Right lobe of liver (tissue), 6 donors: Measurements from ENCODE around the gene EPN1. TPM values are rescaled to one million over a fixed set of nuclear protein-coding genes. Genes with fewer than 3 reads are reported as not detected.
A peak's percentile ranks its signal among the peaks of the same experiment; 100 is the strongest.

ENCODE experiments used
- ATAC-seq, 4 donors: fragments of 200-7000 bp; cut with Tn5 transposase; one replicate each; pipeline ENCODE4 v1.9.1; 2020; ENCODE audit warnings: mild to moderate bottlenecking in 4 of 4, moderate library complexity in 4 of 4
- DNase-seq, 3 donors: peaks; one replicate each; pipeline ENCODE4 v3.0.0-alpha.2; 2020
- H3K27ac ChIP-seq, 3 donors: fragments of 200-600 bp; one replicate each; pipeline ENCODE4 v1.8.0; 2022
- H3K27me3 ChIP-seq, 2 donors: fragments of 200-600 bp; one replicate each; pipeline ENCODE4 v1.8.0; 2022
- H3K36me3 ChIP-seq, 4 donors: fragments of 200-600 bp; sonication (generic) in 1 of 4; one replicate each; pipeline versions ENCODE4 v1.5.1 to v1.8.0; 2017 to 2022; ENCODE audit warnings: control low read depth in 1 of 4
- H3K4me1 ChIP-seq, 4 donors: fragments of 200-600 bp; sonication (generic) in 1 of 4; one replicate each; pipeline versions ENCODE4 v1.5.1 to v1.8.0; 2017 to 2022; ENCODE audit warnings: control low read depth in 1 of 4
- H3K4me3 ChIP-seq, 3 donors: fragments of 200-600 bp; one replicate each; pipeline ENCODE4 v1.8.0; 2022
- H3K9me3 ChIP-seq, 4 donors: fragments of 200-600 bp; sonication (generic) in 1 of 4; one replicate each; pipeline versions ENCODE4 v1.5.1 to v1.8.0; 2017 to 2022; ENCODE audit warnings: control low read depth in 1 of 4
- POLR2A ChIP-seq: fragments of 450-650 bp; IDR thresholded peaks from one replicate; pipeline ENCODE4 v1.6.1; 2017; ENCODE audit warnings: antibody characterized with exemption, mild to moderate bottlenecking
- WGBS: methylation state at CpG from one replicate; pipeline ENCODE4 v1.1.6; 2018; ENCODE audit warnings: low coverage, low lambda C conversion rate; ENCODE audit not compliant: insufficient coverage; ENCODE audit errors: missing lambda C conversion rate; 5-methylcytosine and 5-hydroxymethylcytosine counted together
- intact Hi-C, 2 donors: fragments of 100-400 bp; cut with DNase I; formaldehyde crosslinking; loops; one replicate each; pipeline versions ENCODE4 v1.11.2 to v1.14.1; 2022
- long read RNA-seq: library from polyadenylated mRNA; unstranded; transcript quantifications from one replicate; pipeline ENCODE4 v2.0.0, GENCODE V29; 2019
- total RNA-seq, 6 experiments: library from RNA; depleted of rRNA in 2 of 6; stranded (reverse); fragments of >200 nt in 2 of 6; fragmentation: NEBNext Ultra II Directional in 3 of 6; extraction: Animal tissue kit (Norgen Biotek cat#: 25700) in 3 of 6; gene quantifications; one replicate each; pipeline versions ENCODE4 v1.1.0 to v1.2.4, GENCODE V29; 2016 to 2023
- TF ChIP-seq, protein P1 (sequence below), 4 donors: fragments of 200-600 bp in 3 of 4; fragments of 450-650 bp in 1 of 4; IDR thresholded peaks; one replicate each; pipeline versions ENCODE4 v1.5.1 to v1.8.0; 2016 to 2022; ENCODE audit warnings: antibody characterized with exemption in 4 of 4, mild to moderate bottlenecking in 2 of 4
- donor health status: DM: no; HTN: yes; CAD: no.
- donor health status: DM: no; HTN: no; CAD: no.
- donor health status: DM: no; HTN: no; CAD: no.
- donor health status: DM: no; HTN: yes; CAD: no.
- donor health status: DM: no; HTN: yes; CAD: no.

Gene EPN1
- total RNA-seq: 100 to 1,000 TPM in 5 of 6 experiments, 10 to 100 TPM in 1; 88.9 to 162 (median 107) TPM
- long read RNA-seq, partial matches to known transcripts: 2 of 2 reads
- long read RNA-seq, other reads (novel, unspliced or antisense): 0 of 2 reads

DNA sequence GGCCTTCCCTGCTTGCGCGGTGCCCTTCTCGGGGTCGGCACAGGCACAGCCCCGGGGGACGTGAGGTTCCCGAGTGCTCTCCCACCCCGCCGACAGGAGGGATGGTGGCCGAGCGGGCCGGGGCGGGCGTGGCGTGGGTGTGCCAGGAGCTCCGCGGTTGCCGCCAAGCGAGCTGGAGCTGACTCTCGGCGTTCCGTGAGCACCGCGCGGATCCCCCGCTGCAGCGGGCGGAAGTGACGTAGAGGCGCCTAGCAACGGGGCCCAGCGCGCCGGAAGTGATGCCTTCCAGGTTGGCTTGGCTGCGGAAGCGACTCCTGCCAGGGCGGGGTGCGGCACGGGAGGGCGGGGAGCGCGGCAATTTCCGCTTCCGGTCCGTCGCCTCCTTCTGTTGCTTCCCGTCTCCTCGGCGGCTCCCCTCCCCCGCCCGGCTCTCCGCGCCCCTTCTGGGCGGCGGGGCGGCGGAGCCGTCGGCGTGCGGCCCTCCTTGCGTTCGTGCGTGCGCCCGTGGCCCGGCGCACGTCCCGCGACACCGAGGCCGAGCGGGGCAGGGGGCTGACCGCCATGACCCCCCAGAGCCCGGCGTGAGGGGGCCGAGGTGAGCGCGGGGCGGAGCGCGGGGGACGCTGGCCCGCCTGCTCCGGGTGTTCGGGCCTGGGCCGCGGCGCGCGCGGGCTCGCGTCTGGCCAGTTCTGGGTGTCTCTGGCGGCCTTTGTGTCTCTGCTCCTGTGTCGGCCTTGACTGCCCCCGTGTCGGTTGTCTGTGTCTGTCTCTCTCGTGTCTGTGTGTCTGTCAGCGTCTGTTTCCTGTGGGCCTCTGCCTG is at the start of gene EPN1:
Gene EPN1 (plus strand): TSS at position 386 of the 820 bp plus-strand sequence. CDS start 3,402 bp downstream, outside the sequence.
- peak; percentile 98 for DNase-seq
- intact Hi-C loops: no loop called here
- H3K27ac ChIP-seq: peak within 1 kb of the TSS; percentile 77 to 87 (median 85)
- H3K4me3 ChIP-seq: peak within 1 kb of the TSS; percentile 64 to 97 (median 83)
- WGBS: under 1% methylated on average over 16 of the region's 101 CpGs
- H3K36me3 ChIP-seq: peaks cover under 1 to 33% (median 11%) of the 10 kb centered on the region in 4 donors
- no peaks in the 10 kb centered on the region for H3K27me3 ChIP-seq
- ATAC-seq: peak; percentile 86 to 91 (median 88)
- TF ChIP-seq, protein P1, sequence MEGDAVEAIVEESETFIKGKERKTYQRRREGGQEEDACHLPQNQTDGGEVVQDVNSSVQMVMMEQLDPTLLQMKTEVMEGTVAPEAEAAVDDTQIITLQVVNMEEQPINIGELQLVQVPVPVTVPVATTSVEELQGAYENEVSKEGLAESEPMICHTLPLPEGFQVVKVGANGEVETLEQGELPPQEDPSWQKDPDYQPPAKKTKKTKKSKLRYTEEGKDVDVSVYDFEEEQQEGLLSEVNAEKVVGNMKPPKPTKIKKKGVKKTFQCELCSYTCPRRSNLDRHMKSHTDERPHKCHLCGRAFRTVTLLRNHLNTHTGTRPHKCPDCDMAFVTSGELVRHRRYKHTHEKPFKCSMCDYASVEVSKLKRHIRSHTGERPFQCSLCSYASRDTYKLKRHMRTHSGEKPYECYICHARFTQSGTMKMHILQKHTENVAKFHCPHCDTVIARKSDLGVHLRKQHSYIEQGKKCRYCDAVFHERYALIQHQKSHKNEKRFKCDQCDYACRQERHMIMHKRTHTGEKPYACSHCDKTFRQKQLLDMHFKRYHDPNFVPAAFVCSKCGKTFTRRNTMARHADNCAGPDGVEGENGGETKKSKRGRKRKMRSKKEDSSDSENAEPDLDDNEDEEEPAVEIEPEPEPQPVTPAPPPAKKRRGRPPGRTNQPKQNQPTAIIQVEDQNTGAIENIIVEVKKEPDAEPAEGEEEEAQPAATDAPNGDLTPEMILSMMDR (IDR thresholded peaks at IDR 0.05): no peak
- peak; percentile 54 for TF ChIP-seq POLR2A
- H3K4me1 ChIP-seq: peaks cover 0 to 42% (median 26%) of the 10 kb centered on the region in 4 donors
- H3K9me3 ChIP-seq: no peaks in the 10 kb centered on the region

DNA sequence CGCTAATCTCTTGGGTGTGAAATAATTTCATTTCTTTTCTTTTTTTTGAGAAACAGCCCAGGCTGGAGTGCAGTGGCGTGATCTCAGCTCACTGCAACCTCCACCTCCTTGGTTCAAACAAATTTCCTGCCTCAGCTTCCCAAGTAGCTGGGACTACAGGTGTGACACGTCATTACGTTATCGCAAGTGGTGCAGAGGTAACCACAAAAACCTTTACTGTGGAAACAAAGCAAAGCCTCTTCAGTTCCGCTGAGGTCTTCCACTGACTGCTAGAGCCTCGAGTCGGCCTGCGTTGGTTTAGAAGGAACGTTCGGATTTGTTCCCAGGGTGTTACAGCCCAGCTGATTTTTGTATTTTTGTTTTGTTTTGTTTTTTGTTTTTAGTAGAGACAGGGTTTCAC is 48.7 kb upstream of the EPN1 start:
- 80% methylated on average over 5 of the region's 11 CpGs for WGBS
- DNase-seq: no peak
- TF ChIP-seq, protein P1 (IDR thresholded peaks at IDR 0.05): no peak
- TF ChIP-seq POLR2A: no peak
- no peaks in the 10 kb centered on the region for H3K27me3 ChIP-seq
- no peaks in the 10 kb centered on the region for H3K36me3 ChIP-seq
- intact Hi-C loops: no loop called here
- H3K4me3 ChIP-seq: no peak overlapping the region
- no peak for ATAC-seq
- H3K9me3 ChIP-seq: no peaks in the 10 kb centered on the region
- peaks cover 0 to 11% (median 0%) of the 10 kb centered on the region in 4 donors for H3K4me1 ChIP-seq
- H3K27ac ChIP-seq: no peak overlapping the region

DNA sequence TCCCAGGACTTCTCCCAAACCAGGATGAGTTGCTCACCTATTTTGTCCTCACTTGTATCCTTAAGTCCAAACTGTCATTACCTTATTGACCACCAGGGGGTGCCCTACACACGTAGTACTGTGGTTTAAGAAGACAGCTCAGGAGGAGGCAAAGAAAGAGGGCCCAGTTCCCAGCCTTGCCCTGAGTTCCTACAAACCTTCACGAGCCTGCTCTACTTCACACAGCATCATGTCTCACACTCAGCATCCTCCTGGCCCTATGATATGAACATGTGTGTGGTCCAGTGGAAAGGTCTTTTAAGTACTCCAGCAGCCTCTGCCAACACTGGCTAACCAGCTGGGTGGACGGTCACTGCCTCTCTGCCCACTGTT is 42.6 kb upstream of the EPN1 start:
- no peak for TF ChIP-seq POLR2A
- TF ChIP-seq, protein P1 (IDR thresholded peaks at IDR 0.05): peak; percentile 84 to 93 (median 86)
- 0% methylated on average over 2 of the region's 3 CpGs for WGBS
- Histone ChIP-seq H3K4me1 (peaks cover 0 to 26% (median 13%) of the 10 kb centered on the region in 4 donors), H3K27ac (no peak overlapping the region), H3K36me3 (no peaks in the 10 kb centered on the region), H3K4me3 (no peak overlapping the region), H3K27me3 (no peaks in the 10 kb centered on the region), H3K9me3 (no peaks in the 10 kb centered on the region)
- intact Hi-C loops: loop anchor here in 1 of 2 donors (5.0 kb wide), 1 partner anchor 115 kb away; no protein-coding TSS in a partner anchor
- peak; percentile 69 to 82 (median 78) for ATAC-seq
- peak in 1 of 3 donors; percentile 88 for DNase-seq

DNA sequence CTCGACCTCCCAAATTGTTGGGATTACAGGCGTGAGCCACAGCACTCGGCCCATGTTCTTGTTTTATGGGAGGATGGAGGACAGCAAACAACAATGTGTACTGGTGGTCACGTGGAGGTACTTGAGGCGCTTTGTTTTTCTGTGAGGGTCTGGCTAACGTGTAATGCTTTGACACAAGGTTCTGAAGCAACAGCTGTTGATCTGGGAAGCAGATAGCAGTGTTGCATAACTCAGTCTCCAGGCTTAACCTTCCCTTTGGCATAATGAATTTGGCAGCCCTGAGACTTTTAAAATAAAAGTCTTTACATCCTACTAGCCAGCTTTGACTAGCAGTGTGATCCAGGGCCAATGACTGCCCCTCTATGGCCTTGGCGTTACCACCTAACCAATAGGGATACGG is 41.2 kb upstream of the EPN1 start:
- H3K9me3 ChIP-seq: no peaks in the 10 kb centered on the region
- H3K4me1 ChIP-seq: peaks cover 0 to 26% (median 13%) of the 10 kb centered on the region in 4 donors
- H3K27me3 ChIP-seq: no peaks in the 10 kb centered on the region
- no peak overlapping the region for H3K4me3 ChIP-seq
- peak overlapping the region in 1 of 3 donors; percentile 90 for H3K27ac ChIP-seq
- DNase-seq: no peak
- no peaks in the 10 kb centered on the region for H3K36me3 ChIP-seq
- intact Hi-C loops: loop anchor here in 1 of 2 donors (5.0 kb wide), 1 partner anchor 117 kb away; no protein-coding TSS in a partner anchor
- WGBS: 54% methylated on average over 5 of the region's 8 CpGs
- ATAC-seq: peak in 1 of 4 donors; percentile 17
- TF ChIP-seq, protein P1 (IDR thresholded peaks at IDR 0.05): no peak
- TF ChIP-seq POLR2A: no peak
